Fibroblast of lung (primary cell): ENCODE measurements around the gene ACTR8.

ENCODE experiments used
- EZH2 ChIP-seq: IDR thresholded peaks from 2 replicates; pipeline ENCODE4 v1.5.1; 2012; ENCODE audit warnings: low read length, control low read depth, mild to moderate bottlenecking; ENCODE audit errors: missing control alignments
- TF ChIP-seq, protein P1 (sequence below), 2 donors: IDR thresholded peaks in 1 of 2; conservative IDR thresholded peaks in 1 of 2; 1 replicate in 1 of 2; 2 replicates in 1 of 2; pipeline ENCODE4 v1.5.1; 2011 to 2012; ENCODE audit warnings: low read length in 2 of 2, control low read depth in 1 of 2, inconsistent platforms in 1 of 2, low read depth in 1 of 2, mild to moderate bottlenecking in 1 of 2

DNA sequence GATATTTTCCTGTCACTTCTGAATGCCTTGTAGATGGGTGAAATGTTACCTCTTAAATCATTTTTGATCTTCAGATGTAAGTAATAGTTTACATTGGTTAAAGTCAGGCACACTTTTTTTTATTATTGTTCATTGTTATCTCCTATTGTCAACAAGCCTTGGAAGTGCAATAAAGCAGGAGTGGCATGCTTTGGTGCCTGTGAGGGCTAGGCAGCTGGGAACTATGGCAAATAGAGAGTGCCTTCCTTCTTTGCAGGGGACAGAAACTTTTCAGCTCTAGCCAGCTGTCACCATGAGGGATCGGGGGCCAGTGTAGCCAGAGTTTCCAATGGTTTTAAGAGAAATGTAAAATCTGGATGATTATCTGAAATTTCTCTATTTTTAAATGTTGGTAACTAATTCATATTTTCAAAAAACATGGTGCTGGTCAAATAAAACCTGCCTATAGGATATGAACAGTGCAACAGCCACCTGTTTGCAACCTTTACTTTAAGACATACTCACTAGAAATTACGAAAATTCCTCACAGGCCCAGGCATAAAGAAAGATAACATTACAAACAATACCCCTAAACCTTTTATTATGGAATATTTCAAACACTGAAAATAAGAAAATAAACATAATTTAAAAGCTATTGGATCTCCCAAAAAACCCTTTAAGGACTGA, 18.8 kb upstream of the ACTR8 start:
- TF ChIP-seq, protein P1, sequence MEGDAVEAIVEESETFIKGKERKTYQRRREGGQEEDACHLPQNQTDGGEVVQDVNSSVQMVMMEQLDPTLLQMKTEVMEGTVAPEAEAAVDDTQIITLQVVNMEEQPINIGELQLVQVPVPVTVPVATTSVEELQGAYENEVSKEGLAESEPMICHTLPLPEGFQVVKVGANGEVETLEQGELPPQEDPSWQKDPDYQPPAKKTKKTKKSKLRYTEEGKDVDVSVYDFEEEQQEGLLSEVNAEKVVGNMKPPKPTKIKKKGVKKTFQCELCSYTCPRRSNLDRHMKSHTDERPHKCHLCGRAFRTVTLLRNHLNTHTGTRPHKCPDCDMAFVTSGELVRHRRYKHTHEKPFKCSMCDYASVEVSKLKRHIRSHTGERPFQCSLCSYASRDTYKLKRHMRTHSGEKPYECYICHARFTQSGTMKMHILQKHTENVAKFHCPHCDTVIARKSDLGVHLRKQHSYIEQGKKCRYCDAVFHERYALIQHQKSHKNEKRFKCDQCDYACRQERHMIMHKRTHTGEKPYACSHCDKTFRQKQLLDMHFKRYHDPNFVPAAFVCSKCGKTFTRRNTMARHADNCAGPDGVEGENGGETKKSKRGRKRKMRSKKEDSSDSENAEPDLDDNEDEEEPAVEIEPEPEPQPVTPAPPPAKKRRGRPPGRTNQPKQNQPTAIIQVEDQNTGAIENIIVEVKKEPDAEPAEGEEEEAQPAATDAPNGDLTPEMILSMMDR (conservative IDR thresholded peaks at IDR 0.05 in 1 of 2, IDR thresholded peaks at IDR 0.05 in 1 of 2; ENCODE audit: low read depth in 1 of 2, low read length in 2 of 2), result no peak
- TF ChIP-seq EZH2, result no peak
